ENCODE measurements around the gene SLC16A6. TPM values are rescaled to one million over a fixed set of nuclear protein-coding genes. Genes with fewer than 3 reads are reported as not detected.
A peak's percentile ranks its signal among the peaks of the same experiment; 100 is the strongest.

Gene SLC16A6
- total RNA-seq, 1 experiment from 2014 or later, result 4.8 TPM

GRCh38 chr17:68295086-68295485 lies 4.2 kb upstream of the SLC16A6 start:
- Histone ChIP-seq H3K9ac (ENCODE audit: low read length) (no peak overlapping the region), H4K20me1 (ENCODE audit: insufficient read depth) (no peaks in the 10 kb centered on the region), H2AFZ (ENCODE audit: low read depth, low read length, poor library complexity, severe bottlenecking) (no peak overlapping the region), H3K9me3 (ENCODE audit: control insufficient read depth in 1 of 2, insufficient read depth in 1 of 2, low read depth in 1 of 2, low read length in 2 of 2) (no peaks in the 10 kb centered on the region), H3K4me2 (ENCODE audit: low read length) (peak overlapping the region; percentile 8; the same call in 1 of the 2 replicates), H3K27me3 (ENCODE audit: insufficient read depth, low read length) (no peaks in the 10 kb centered on the region), H3K9me2 (ENCODE audit: insufficient read depth) (no peaks in the 10 kb centered on the region), H3K27ac (ENCODE audit: low read depth, low read length) (no peak overlapping the region), H3K4me3 (replicated peaks in 1 of 2; ENCODE audit: low read depth in 1 of 2, low read length in 2 of 2) (no peak overlapping the region), H3K79me2 (ENCODE audit: insufficient read depth, low read length) (0 out of 2 replicates have a peak, but pooled peaks cover 12% of the 10 kb centered on the region), H3K4me1 (ENCODE audit: control insufficient read depth in 1 of 2, insufficient read depth in 2 of 2, low read length in 2 of 2) (peaks cover 30 to 51% of the 10 kb centered on the region in 2 experiments), H3K36me3 (ENCODE audit: control insufficient read depth in 1 of 2, insufficient read depth in 2 of 2, low read length in 2 of 2) (no peaks in the 10 kb centered on the region)
- no peak for TF ChIP-seq CBX3 (IDR thresholded peaks at IDR 0.05; ENCODE audit: low read depth)
- no peak for TF ChIP-seq EGR1 (IDR thresholded peaks at IDR 0.05; ENCODE audit: low read depth)
- no peak for TF ChIP-seq POLR2A (IDR thresholded peaks at IDR 0.05; ENCODE audit: borderline replicate concordance, extremely low read depth, insufficient read depth, insufficient read length)
- no peak for DNase-seq (ENCODE audit: low read depth, low spot score)
- RAD21 ChIA-PET (ENCODE audit: low non-redundant PET in 1 of 2, low total read pairs in 2 of 2, uncharacterized antibody in 2 of 2, unreplicated experiment in 2 of 2), result no interaction called here
- CTCF ChIA-PET, result no interaction called here
- POLR2A ChIA-PET, result no interaction called here
- intact Hi-C loops (cut with micrococcal nuclease), result no loop called here
- no peak for ATAC-seq
- BruUV-seq (replicated peaks), result no TSS peak

GRCh38 chr17:68294617-68295016 lies 3.7 kb upstream of the SLC16A6 start:
- no peak for ATAC-seq
- Histone ChIP-seq H3K36me3 (ENCODE audit: control insufficient read depth in 1 of 2, insufficient read depth in 2 of 2, low read length in 2 of 2) (no peaks in the 10 kb centered on the region), H3K9ac (ENCODE audit: low read length) (no peak overlapping the region), H3K79me2 (ENCODE audit: insufficient read depth, low read length) (0 out of 2 replicates have a peak, but pooled peaks cover 12% of the 10 kb centered on the region), H3K4me3 (replicated peaks in 1 of 2; ENCODE audit: low read depth in 1 of 2, low read length in 2 of 2) (no peak overlapping the region), H3K9me3 (ENCODE audit: control insufficient read depth in 1 of 2, insufficient read depth in 1 of 2, low read depth in 1 of 2, low read length in 2 of 2) (no peaks in the 10 kb centered on the region), H3K4me2 (ENCODE audit: low read length) (peak overlapping the region; percentile 8; the same call in 1 of the 2 replicates), H2AFZ (ENCODE audit: low read depth, low read length, poor library complexity, severe bottlenecking) (no peak overlapping the region), H3K27me3 (ENCODE audit: insufficient read depth, low read length) (no peaks in the 10 kb centered on the region), H3K4me1 (ENCODE audit: control insufficient read depth in 1 of 2, insufficient read depth in 2 of 2, low read length in 2 of 2) (peaks cover 34 to 56% of the 10 kb centered on the region in 2 experiments), H4K20me1 (ENCODE audit: insufficient read depth) (no peaks in the 10 kb centered on the region), H3K27ac (ENCODE audit: low read depth, low read length) (no peak overlapping the region; the same call in 1 of the 2 replicates), H3K9me2 (ENCODE audit: insufficient read depth) (no peaks in the 10 kb centered on the region)
- ChIA-PET CTCF (no interaction called here), POLR2A (interaction anchor here (1.1 kb wide), 1 partner anchor 89 kb away, joined by 4 read pairs; no protein-coding TSS in a partner anchor), RAD21 (ENCODE audit: low non-redundant PET in 1 of 2, low total read pairs in 2 of 2, uncharacterized antibody in 2 of 2, unreplicated experiment in 2 of 2) (no interaction called here)
- no TSS peak for BruUV-seq (replicated peaks)
- DNase-seq (ENCODE audit: low read depth, low spot score), result no peak
- intact Hi-C loops (cut with micrococcal nuclease), result no loop called here
- TF ChIP-seq SRF (IDR thresholded peaks at IDR 0.05; ENCODE audit: low read depth), result no peak
- TF ChIP-seq EZH2phosphoT487 (IDR thresholded peaks at IDR 0.05; ENCODE audit: borderline replicate concordance), result no peak
- no peak for TF ChIP-seq RAD21 (IDR thresholded peaks at IDR 0.05; ENCODE audit: low read depth)
- no peak for TF ChIP-seq CTCF (IDR thresholded peaks at IDR 0.05 in 2 of 3, conservative IDR thresholded peaks at IDR 0.05 in 1 of 3; ENCODE audit: borderline replicate concordance in 1 of 3, insufficient read depth in 1 of 3, low read depth in 2 of 3, low read length in 2 of 3)
- no peak for TF ChIP-seq FOSL1 (IDR thresholded peaks at IDR 0.05; ENCODE audit: low read depth)
- TF ChIP-seq, protein P1, sequence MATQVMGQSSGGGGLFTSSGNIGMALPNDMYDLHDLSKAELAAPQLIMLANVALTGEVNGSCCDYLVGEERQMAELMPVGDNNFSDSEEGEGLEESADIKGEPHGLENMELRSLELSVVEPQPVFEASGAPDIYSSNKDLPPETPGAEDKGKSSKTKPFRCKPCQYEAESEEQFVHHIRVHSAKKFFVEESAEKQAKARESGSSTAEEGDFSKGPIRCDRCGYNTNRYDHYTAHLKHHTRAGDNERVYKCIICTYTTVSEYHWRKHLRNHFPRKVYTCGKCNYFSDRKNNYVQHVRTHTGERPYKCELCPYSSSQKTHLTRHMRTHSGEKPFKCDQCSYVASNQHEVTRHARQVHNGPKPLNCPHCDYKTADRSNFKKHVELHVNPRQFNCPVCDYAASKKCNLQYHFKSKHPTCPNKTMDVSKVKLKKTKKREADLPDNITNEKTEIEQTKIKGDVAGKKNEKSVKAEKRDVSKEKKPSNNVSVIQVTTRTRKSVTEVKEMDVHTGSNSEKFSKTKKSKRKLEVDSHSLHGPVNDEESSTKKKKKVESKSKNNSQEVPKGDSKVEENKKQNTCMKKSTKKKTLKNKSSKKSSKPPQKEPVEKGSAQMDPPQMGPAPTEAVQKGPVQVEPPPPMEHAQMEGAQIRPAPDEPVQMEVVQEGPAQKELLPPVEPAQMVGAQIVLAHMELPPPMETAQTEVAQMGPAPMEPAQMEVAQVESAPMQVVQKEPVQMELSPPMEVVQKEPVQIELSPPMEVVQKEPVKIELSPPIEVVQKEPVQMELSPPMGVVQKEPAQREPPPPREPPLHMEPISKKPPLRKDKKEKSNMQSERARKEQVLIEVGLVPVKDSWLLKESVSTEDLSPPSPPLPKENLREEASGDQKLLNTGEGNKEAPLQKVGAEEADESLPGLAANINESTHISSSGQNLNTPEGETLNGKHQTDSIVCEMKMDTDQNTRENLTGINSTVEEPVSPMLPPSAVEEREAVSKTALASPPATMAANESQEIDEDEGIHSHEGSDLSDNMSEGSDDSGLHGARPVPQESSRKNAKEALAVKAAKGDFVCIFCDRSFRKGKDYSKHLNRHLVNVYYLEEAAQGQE (IDR thresholded peaks at IDR 0.05; ENCODE audit: low read depth), result no peak
- no peak for TF ChIP-seq ZBTB33 (IDR thresholded peaks at IDR 0.05; ENCODE audit: extremely low read depth, insufficient replicate concordance, low read length)
- no peak for TF ChIP-seq EZH2 (IDR thresholded peaks at IDR 0.05)
- TF ChIP-seq MAX (IDR thresholded peaks at IDR 0.05), result no peak
- no peak for TF ChIP-seq SP1 (IDR thresholded peaks at IDR 0.05; ENCODE audit: low read depth)
